Body of pancreas (tissue), 4 donors: ENCODE measurements around the gene WRNIP1. TPM values are rescaled to one million over a fixed set of nuclear protein-coding genes. Genes with fewer than 3 reads are reported as not detected.

Source experiments
- ATAC-seq: fragments of 150-250 bp; one replicate; pipeline ENCODE4 v1.9.1; 2016
- DNase-seq, 4 donors: peaks; one replicate each; pipeline ENCODE4 v3.0.0-alpha.2; 2019
- H3K27ac ChIP-seq, 4 donors: fragments of 200-600 bp; sonication (generic); 1 replicate in 3 of 4; 2 replicates in 1 of 4; pipeline versions ENCODE4 v1.5.1 to v1.6.1; 2016 to 2019; ENCODE audit warnings: mild to moderate bottlenecking in 1 of 4, mixed read lengths in 1 of 4, moderate library complexity in 1 of 4
- H3K27me3 ChIP-seq, 2 donors: fragments of 200-600 bp; sonication (generic); one replicate each; pipeline ENCODE4 v1.6.0; 2016; ENCODE audit warnings: mild to moderate bottlenecking in 1 of 2
- H3K36me3 ChIP-seq, 2 donors: fragments of 200-600 bp; sonication (generic); replicated peaks in 1 of 2; 2 replicates each; pipeline ENCODE4 v1.5.1; 2016; ENCODE audit warnings: low read depth in 2 of 2; ENCODE audit not compliant: insufficient read depth in 1 of 2
- H3K4me1 ChIP-seq: fragments of 200-600 bp; sonication (generic); one replicate; pipeline ENCODE4 v1.6.0; 2016
- H3K4me3 ChIP-seq, 2 donors: fragments of 200-600 bp; sonication (generic); 1 replicate in 1 of 2; 2 replicates in 1 of 2; pipeline ENCODE4 v1.5.1; 2016 to 2019
- H3K9me3 ChIP-seq, 3 donors: fragments of 200-600 bp; sonication (generic); 1 replicate in 2 of 3; 2 replicates in 1 of 3; pipeline ENCODE4 v1.5.1; 2016
- POLR2A ChIP-seq, 3 donors: fragments of 450-650 bp; IDR thresholded peaks; one replicate each; pipeline ENCODE4 v1.6.1; 2016; ENCODE audit warnings: antibody characterized with exemption in 3 of 3, mild to moderate bottlenecking in 2 of 3
- WGBS, 2 donors: methylation state at CpG; one replicate each; pipeline ENCODE4 v1.1.5; 2017; 5-methylcytosine and 5-hydroxymethylcytosine counted together
- intact Hi-C: fragments of 100-400 bp; cut with DNase I; formaldehyde crosslinking; loops from one replicate; pipeline ENCODE4 v1.15.1; 2023
- total RNA-seq, 2 donors: library from RNA; depleted of rRNA; stranded (reverse); fragments of >200 nt; gene quantifications; one replicate each; pipeline ENCODE4 v1.1.0, GENCODE V29; 2016
- TF ChIP-seq, protein P1 (sequence below), 7 experiments: fragments of 450-650 bp in 4 of 7; fragments of 200-600 bp in 3 of 7; sonication (generic) in 3 of 7; IDR thresholded peaks; one replicate each; pipeline ENCODE4 v1.5.1; 2016 to 2019; ENCODE audit warnings: antibody characterized with exemption in 7 of 7

WRNIP1 gene
- total RNA-seq, 2 donors from 2014 or later = 61.0 to 62.0 TPM

DNA sequence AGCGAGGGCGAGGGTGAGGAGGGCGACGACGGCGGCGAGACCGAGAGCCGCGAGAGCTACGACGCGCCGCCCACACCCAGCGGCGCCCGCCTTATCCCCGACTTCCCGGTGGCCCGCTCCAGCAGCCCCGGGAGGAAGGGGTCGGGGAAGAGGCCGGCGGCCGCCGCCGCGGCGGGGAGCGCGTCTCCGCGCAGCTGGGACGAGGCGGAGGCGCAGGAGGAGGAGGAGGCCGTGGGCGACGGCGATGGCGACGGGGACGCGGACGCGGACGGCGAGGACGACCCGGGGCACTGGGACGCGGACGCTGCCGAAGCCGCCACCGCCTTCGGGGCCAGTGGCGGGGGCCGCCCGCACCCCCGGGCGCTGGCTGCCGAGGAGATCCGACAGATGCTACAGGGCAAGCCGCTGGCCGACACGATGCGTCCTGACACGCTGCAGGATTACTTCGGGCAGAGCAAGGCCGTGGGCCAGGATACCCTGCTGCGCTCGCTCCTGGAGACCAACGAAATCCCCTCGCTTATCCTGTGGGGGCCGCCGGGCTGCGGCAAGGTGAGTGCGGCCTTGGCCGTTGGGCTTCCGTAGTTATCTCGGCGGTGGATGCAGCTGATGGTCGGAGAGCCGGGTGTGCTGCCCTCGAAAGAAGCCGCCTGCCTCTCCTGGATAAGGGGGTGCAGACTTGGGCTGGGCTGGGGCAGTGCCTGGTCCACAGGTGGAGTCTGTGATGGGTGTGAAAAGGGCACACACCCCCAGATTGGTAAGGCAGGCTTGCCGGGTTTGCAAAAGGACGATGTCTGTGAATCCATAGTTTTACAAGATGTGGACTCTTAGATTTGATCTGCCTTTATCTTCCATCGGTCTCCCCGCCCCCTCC lies 938 bp downstream of the WRNIP1 start:
- 0 to 1% methylated on average over 28 to 69 of the region's 91 CpGs for WGBS, 2 donors
- ATAC-seq (peak; percentile 25), DNase-seq (peak; percentile 56 to 60 (median 56))
- peak overlapping the region; percentile 75 to 96 (median 92) for H3K27ac ChIP-seq
- TF ChIP-seq, protein P1, sequence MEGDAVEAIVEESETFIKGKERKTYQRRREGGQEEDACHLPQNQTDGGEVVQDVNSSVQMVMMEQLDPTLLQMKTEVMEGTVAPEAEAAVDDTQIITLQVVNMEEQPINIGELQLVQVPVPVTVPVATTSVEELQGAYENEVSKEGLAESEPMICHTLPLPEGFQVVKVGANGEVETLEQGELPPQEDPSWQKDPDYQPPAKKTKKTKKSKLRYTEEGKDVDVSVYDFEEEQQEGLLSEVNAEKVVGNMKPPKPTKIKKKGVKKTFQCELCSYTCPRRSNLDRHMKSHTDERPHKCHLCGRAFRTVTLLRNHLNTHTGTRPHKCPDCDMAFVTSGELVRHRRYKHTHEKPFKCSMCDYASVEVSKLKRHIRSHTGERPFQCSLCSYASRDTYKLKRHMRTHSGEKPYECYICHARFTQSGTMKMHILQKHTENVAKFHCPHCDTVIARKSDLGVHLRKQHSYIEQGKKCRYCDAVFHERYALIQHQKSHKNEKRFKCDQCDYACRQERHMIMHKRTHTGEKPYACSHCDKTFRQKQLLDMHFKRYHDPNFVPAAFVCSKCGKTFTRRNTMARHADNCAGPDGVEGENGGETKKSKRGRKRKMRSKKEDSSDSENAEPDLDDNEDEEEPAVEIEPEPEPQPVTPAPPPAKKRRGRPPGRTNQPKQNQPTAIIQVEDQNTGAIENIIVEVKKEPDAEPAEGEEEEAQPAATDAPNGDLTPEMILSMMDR (IDR thresholded peaks at IDR 0.05) = no peak
- TF ChIP-seq POLR2A (IDR thresholded peaks at IDR 0.05) = no peak
- intact Hi-C loops = no loop called here
- peak overlapping the region; percentile 69 to 90 for H3K4me3 ChIP-seq
- H3K4me1 ChIP-seq = peaks cover 36% of the 10 kb centered on the region
- H3K36me3 ChIP-seq = no peaks in the 10 kb centered on the region
- no peaks in the 10 kb centered on the region for H3K9me3 ChIP-seq
- H3K27me3 ChIP-seq = no peaks in the 10 kb centered on the region

DNA sequence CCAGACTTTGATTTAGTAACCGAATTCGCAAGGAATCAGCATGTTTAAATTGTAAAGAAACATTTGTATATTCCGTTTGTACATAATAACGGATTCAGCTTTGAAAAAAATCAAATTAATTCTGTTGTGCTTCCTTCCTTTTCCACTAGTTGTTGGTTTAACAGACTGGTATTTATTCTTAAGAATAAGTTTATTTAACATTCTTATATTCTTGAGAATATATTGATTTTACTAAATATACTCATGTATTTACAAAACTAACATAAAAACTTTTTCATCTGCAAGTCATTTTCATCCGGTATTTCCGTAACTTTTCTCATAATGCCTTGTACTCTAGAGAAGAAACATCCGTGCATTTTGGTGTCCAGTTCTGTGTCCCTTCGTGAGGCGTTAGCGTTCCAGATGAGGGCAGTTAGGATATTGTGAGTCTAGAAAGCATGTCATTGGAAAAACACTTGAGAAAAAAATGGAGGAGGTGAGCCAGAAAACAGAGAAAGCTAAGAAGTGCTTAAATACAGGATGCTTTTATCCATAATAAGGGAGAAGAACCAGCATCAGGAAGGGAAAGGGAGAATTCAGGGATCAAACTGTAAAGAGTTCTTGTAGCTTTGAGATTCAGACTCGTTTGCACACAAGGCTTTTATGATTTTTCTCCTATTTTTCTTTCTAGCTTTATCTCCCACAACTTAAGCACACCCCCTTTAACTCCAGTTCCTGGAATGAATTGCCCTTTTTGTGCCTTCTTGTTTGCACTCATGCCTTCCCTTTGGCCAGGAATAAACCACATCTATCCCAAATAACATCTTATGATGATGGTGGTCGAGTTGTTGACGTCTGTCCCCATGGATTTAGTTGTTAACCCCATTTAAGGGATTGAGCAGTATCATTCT lies 1.8 kb downstream of the WRNIP1 start:
- Histone ChIP-seq H3K36me3 (no peaks in the 10 kb centered on the region), H3K9me3 (no peaks in the 10 kb centered on the region), H3K27ac (peak overlapping the region in 3 of 4 donors; percentile 89 to 96 (median 94)), H3K4me1 (peaks cover 43% of the 10 kb centered on the region), H3K4me3 (peak overlapping the region; percentile 69 to 90), H3K27me3 (no peaks in the 10 kb centered on the region)
- no peak for TF ChIP-seq POLR2A (IDR thresholded peaks at IDR 0.05)
- TF ChIP-seq, protein P1 (IDR thresholded peaks at IDR 0.05) = peak in 2 of 7 experiments; percentile 1 to 11
- no peak for ATAC-seq
- intact Hi-C loops = no loop called here
- DNase-seq = no peak
- WGBS, 2 donors = 3% methylated on average over 13 of the region's 13 CpGs

DNA sequence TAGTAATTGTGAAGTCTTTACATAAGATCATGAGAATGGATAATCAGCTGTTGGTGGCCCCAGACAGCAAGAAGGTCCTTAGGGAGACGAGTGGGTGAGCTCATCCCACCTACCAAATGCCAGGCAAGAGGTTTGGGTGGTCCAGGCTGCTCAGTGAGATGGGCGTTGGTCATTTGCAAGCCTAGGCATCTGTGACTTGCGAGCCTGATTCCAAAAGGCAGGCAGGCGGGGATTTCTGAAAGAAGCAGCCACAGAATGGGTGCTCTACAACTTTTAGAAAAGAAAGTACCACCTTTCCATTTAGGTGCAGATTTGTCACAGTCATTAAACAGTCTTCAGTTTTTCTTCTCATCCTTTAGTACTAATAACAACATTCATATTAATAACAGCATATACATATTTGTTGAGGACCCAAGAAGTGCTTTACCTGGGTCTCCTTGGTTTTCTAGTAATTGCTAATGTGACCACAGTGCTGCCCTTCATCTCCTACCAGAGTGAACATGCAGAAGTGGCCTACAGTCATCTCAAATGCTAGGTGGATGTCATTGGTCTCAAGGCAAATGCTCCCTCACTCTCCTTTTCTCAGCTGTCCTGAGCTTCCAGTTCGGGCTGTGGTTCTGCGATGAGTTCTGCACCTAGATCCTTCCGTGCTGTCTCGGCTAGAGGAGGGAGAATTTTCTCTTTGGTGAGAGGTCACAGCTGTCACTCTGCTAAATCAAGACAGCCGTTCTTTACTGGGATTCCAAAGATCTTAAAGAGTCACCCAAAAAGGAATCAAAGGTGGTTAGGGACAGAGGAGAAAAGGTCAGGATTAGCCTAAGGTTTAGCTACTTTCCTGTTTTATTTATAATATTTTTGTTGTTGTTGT lies 2.7 kb downstream of the WRNIP1 start:
- 30 to 36% methylated on average over 9 of the region's 9 CpGs for WGBS, 2 donors
- ATAC-seq = no peak
- no peak overlapping the region for H3K27ac ChIP-seq

DNA sequence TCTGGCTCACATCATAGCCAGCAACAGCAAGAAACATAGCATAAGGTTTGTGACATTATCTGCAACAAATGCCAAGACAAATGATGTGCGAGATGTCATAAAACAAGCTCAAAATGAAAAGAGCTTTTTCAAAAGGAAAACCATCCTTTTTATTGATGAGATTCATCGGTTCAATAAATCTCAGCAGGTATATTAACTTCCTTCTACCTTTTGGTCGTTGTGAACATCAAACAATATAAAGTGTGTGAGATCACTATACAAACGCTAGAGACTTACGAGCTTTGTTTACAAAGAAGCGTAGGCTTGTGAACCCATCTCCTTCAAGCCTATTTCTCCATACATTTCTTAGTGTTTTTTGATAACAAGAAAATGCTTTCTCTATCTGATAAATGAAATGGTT lies 3.5 kb downstream of the WRNIP1 start:
- no peak overlapping the region for H3K27ac ChIP-seq
- H3K4me3 ChIP-seq = no peak overlapping the region
- no peaks in the 10 kb centered on the region for H3K36me3 ChIP-seq
- H3K9me3 ChIP-seq = no peaks in the 10 kb centered on the region
- WGBS, 2 donors = 32 to 37% methylated on average over 6 of the region's 6 CpGs
- no peaks in the 10 kb centered on the region for H3K27me3 ChIP-seq
- intact Hi-C loops = no loop called here
- no peak for DNase-seq
- H3K4me1 ChIP-seq = peaks cover 54% of the 10 kb centered on the region
- ATAC-seq = no peak
- TF ChIP-seq, protein P1 (IDR thresholded peaks at IDR 0.05) = no peak
- no peak for TF ChIP-seq POLR2A (IDR thresholded peaks at IDR 0.05)

More for the DNA sequence above, 2.7 kb downstream of the WRNIP1 start:
- Histone ChIP-seq H3K9me3 (no peaks in the 10 kb centered on the region), H3K27me3 (no peaks in the 10 kb centered on the region), H3K36me3 (no peaks in the 10 kb centered on the region), H3K4me1 (peaks cover 52% of the 10 kb centered on the region), H3K4me3 (no peak overlapping the region)
- intact Hi-C loops = no loop called here
- DNase-seq = no peak
- TF ChIP-seq, protein P1 (IDR thresholded peaks at IDR 0.05) = no peak
- no peak for TF ChIP-seq POLR2A (IDR thresholded peaks at IDR 0.05)
